Astrocyte of the cerebellum (primary cell): ENCODE results near the gene RTKN.

Source experiments
- DNase-seq: peaks from one replicate; pipeline ENCODE4 v3.0.0-alpha.2; 2011; ENCODE audit warnings: low read depth
- H3K4me3 ChIP-seq: 2 replicates; pipeline ENCODE4 v1.5.1; 2011; ENCODE audit warnings: mild to moderate bottlenecking, low read depth, low read length, moderate library complexity
- in situ Hi-C: cut with HindIII; loops from 2 replicates; pipeline ENCODE4 v1.10.0; 2017; ENCODE audit warnings: low sequenced_read_pairs
- TF ChIP-seq, protein P1 (sequence below): IDR thresholded peaks from 2 replicates; pipeline ENCODE4 v1.5.1; 2012; ENCODE audit warnings: low read length, low read depth, moderate library complexity, mild to moderate bottlenecking; ENCODE audit errors: missing control alignments

RTKN gene

DNA sequence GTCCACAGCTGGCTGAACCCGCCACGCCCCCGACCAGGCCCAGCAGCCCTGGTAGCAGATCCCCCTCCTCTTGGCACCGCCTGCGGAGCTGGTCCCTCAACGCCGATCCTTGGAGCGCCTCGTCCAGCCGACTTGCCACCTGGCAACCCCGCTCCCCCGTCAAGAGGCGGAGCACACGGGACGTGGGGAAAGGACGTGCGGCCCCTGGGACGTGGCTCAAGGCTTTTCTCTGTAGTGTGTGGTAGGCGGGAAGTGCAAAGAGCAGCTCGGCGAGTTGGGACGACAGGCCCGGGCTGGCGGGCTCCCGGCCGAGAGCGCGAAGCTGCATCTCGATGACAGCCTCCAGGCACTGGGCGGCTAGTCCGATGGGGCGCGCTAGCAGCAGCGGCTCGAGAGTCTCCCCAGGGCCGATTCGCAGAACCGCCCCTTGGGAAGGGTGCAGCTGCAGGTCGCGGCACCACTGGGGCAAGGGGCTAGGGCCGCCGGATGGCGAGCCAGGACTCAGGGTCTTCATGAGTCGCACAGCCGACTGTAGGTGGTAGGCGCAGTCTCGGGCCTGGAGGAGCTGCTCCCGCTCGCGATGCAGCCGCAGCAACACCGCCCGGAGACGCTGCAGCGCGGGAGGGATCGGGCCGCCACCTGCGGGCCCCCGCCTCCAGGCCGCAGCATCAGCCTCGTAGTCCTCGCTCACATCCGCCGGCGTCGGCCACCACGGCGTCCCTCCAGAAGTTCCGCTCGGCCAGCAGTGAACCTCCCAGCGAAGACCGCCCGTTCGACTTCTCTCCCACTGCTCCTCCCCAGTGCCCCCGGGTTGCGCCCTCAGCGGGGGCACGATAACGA lies 40.4 kb upstream of the RTKN start:
- in situ Hi-C loops, result no loop called here
- DNase-seq, result no peak
- H3K4me3 ChIP-seq, result peak overlapping the region; percentile 94
- TF ChIP-seq, protein P1, sequence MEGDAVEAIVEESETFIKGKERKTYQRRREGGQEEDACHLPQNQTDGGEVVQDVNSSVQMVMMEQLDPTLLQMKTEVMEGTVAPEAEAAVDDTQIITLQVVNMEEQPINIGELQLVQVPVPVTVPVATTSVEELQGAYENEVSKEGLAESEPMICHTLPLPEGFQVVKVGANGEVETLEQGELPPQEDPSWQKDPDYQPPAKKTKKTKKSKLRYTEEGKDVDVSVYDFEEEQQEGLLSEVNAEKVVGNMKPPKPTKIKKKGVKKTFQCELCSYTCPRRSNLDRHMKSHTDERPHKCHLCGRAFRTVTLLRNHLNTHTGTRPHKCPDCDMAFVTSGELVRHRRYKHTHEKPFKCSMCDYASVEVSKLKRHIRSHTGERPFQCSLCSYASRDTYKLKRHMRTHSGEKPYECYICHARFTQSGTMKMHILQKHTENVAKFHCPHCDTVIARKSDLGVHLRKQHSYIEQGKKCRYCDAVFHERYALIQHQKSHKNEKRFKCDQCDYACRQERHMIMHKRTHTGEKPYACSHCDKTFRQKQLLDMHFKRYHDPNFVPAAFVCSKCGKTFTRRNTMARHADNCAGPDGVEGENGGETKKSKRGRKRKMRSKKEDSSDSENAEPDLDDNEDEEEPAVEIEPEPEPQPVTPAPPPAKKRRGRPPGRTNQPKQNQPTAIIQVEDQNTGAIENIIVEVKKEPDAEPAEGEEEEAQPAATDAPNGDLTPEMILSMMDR, result no peak

DNA sequence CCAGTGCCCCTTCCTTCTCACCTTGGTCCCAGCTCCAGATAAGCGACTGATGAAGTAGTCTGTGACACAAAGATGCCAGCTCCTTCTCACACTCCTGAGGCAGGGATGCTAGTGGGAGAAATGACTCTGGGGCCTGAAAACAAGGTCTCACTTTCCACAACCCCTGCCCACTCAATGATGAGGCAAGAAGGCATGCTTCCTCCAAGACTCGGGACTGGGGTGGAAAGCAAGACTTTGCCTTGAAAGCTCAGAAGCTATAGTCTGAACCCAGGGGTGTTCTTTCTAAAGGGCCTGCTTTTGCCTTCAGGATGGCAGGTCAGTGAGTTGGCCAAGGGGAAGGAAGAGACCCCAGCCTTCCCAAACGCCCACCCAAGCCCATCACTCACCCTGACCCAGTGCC lies 39.7 kb upstream of the RTKN start:
- H3K4me3 ChIP-seq, result peak overlapping the region; percentile 94
- TF ChIP-seq, protein P1, result no peak
- no peak for DNase-seq
- in situ Hi-C loops, result no loop called here

DNA sequence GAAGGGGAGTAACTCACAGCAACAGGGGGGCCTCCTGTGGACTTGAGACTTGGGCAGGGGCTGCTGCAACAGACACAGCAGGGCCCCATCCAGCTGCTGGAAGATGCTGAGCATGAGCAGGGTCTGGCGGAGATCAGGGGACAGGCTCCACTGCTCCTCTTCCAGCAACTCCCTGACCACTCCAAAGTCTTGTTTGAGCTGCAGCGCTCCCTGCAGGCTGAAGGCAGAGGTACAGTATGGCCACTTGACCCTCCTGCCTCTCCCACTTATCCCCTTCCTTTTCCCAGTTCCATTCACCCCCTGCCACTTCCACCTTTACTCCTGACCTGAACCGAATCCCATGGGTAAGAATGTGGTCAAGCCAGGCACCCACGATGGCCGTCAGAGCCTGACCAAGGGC lies 33.2 kb upstream of the RTKN start:
- in situ Hi-C loops, result no loop called here
- TF ChIP-seq, protein P1, result peak; percentile 17
- no peak for DNase-seq
- no peak overlapping the region for H3K4me3 ChIP-seq

DNA sequence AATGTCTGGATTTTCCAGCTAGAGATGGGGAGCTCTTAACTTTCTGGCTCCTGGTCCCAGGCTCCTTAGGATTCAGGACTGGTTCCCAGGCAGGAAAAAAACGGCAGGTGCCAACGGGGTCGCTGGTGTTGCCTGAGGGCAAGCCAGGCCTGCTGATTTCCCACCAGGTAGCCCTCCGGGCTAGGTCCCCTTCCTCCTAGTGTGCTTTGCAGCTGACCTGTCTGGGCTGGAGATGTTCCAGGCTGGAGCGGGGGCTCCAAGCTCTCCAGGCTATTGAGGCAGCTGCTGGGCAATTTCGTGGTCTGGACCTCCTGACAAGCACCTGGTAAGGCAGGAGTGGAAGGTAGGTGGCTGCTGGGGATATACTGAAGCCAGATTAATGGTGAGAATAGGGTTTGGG lies 32.7 kb upstream of the RTKN start:
- no peak for DNase-seq
- TF ChIP-seq, protein P1, result no peak
- H3K4me3 ChIP-seq, result no peak overlapping the region
- in situ Hi-C loops, result no loop called here

DNA sequence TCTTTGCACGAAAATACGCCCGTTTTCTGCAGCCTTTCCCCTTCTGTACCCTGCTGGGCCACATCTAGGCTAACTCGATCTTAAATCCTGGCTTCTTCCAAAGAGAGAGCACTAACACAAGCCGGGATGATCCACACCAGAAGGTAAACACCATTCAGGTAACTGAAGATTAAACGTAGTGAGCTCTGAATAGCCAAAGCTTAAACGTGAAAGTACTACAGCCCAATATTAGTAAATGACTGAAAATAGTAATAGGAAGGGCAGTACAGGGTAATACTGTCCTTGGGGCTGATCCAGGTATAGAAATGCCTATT lies 31.2 kb upstream of the RTKN start:
- TF ChIP-seq, protein P1, result no peak
- in situ Hi-C loops, result no loop called here
- DNase-seq, result no peak
- H3K4me3 ChIP-seq, result peak overlapping the region; percentile 70

DNA sequence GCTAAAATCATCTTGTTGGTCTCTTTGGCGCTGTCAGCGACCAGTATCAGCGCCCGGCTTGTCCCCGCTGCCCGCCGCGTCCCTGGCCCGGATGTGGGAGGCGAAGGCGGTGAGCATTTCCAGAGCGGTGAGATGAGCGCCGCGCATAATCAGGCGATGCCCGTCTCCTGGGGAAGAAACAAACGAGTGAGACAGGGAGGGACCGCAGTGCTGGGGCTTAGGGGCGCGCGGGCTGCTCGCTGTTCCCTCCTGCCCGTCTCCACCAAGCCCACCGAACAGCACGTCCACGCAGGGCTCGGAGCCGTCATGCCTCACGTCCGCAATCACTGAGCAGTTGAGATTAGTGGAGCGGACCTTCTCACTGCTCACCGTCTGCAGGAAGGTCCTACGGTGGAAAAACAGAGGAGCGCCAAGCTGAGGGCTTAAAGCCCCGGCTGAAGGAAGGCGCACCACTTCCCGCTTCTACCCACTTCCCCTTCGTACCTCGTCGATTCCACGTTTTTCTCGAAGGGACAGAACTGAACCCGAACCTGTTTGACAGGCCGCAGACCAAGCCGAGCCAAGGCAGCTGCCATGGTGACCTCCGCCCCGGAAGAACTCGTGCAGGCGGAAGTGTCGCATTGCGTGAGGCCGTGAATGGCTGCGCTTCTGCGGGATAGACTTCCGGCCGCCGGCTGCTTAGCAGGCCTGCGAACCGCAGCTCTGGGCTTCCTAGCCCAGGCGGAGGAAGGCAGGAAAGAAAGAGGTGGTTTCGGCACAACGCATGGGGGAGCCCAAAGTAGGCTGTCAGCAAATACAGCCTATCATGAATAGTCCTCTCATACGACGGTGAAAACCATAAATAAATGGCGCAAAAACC lies 30.6 kb upstream of the RTKN start, which contains the start of gene MRPL53:
Gene MRPL53 (minus strand): TSS at position 595 of the 859 bp plus-strand sequence. CDS start 20 bp downstream, at position 575.
- in situ Hi-C loops, result no loop called here
- TF ChIP-seq, protein P1, result no peak
- peak within 1 kb of the TSS; percentile 70 for H3K4me3 ChIP-seq
- peak; percentile 85 for DNase-seq
